ENCODE results near the gene AKR1A1. TPM values are rescaled to one million over a fixed set of nuclear protein-coding genes. Genes with fewer than 3 reads are reported as not detected.
A peak's percentile ranks its signal among the peaks of the same experiment; 100 is the strongest.
"Not testable (repeated sequence)": the region's sequence is repeated elsewhere in the genome, so short reads cannot be mapped to it uniquely, and the experiment has no call there.

AKR1A1 gene
- total RNA-seq, 1 experiment from 2014 or later: 195 TPM

DNA sequence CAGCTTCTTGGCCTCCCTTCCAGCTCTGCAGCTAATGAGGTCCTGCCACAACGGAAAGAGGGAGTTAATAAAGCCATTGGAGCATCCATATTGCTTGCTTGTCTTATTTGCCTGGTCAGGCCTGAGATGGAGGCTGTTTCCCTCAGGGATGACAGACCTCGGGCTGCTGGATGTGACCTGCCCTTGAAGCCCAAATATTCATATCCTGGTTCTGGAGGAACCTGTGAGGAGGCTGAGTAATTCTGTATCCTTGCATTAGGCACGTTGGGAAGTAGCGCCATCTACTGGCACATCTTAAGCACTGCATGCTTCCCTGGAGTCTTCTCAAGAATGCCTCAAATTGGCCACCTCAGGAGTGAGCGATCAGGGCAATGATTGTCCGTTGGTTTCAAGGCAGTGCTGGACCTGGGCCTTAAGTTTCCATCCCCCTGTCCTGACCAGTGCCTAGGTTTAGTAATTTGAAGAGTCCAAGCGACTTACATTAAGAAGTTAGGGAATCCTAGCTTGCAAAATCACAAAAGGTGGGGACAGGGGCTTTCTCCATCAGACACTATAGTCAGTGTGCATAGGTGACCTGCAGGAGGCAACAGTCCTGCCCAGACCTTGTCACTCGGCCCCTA lies 19.4 kb downstream of the AKR1A1 start:
- DNase-seq (ENCODE audit: low spot score): peak; percentile 73

DNA sequence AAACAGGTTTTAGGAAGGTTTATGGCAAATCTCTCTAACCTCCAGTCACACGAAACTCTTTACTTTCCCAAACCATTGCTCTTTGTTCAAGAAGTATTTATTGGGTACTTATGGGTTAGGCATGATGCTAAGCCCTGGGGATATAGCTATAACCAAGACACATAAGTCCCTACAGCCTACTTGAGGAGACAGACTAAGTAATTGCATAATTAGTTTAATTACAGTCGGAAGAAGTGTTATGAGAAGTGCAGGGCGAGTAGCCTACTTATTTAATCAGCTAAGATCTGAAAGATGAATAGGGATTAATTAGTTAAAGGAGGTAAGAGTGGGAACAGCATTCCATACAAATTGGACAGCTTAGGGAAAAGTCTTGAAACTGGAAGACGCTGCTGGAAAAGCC lies 20.0 kb downstream of the AKR1A1 start:
- DNase-seq (ENCODE audit: low spot score): no peak

DNA sequence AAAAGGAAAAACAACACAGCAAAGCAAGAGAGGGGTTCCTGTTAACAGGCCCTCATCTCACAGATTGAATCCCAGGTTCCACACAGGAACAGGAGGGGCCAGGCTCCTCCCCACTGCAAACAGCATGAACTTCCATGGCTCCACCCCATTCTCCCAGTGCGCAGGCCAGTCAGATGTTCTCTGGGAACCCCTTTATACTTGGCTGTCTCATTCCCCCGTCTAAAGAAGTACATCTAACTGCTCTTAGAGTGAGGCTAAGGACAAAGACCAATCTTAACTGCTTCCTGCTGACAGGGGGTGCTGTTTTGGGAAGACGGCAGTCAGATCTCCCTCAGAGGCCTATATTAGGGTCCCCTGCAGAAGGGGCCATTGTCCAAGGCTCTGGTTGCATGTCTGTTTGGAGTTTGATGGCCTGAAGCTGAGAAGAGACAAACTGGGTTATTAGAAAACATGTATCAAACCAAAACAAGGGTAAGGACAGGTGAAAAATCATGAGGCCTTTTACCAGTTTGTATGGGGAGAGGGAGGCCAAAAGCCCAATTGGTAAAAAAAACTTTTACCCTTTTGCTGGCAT lies 22.7 kb downstream of the AKR1A1 start:
- no peak for DNase-seq (ENCODE audit: low spot score)

DNA sequence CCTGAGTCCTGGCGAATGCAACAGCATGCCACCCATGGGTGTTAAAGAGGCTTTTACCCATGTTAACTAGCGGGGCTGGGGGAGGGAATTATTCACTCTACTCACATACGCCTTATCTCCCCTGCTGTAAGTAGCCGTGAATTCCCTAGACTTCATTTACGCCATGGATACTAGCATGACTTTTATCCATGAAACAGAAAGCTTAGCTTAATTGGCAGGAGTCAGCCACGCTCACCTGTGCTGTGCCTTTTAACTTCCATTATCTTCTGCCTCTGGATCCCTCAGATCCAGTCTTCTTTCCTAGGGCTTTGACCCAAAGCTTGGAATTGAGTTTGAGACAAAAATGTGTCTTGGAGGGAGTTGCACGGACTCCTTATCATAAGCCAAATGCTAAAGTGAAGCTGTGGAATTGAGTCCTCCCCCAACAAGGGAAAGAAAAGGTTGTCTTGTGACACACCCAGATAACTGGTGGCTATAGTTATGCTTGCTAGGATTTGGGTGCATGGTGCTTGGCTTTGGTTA lies 23.5 kb downstream of the AKR1A1 start:
- no peak for DNase-seq (ENCODE audit: low spot score)

DNA sequence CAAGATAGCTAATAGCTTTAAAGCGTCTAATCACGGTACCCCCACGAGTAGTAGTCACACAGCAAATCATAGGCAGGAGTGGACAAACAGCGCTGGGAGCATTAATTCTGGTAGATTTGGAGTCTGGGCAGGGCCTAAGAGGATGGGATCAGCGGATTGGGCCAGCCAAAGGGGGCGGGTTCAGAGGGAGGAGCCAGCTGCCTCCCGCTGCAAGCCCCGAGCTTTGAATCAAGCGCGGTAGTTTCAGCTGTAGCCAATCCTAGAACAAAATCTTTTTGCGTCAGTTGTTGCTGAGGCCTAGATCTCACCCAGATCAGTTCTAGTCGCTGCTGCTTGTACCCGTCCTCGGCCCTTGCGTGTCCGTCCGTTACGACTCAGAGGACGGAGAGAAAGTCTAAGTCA lies 32.6 kb downstream of the AKR1A1 start:
- DNase-seq (ENCODE audit: low spot score): peak; percentile 98

DNA sequence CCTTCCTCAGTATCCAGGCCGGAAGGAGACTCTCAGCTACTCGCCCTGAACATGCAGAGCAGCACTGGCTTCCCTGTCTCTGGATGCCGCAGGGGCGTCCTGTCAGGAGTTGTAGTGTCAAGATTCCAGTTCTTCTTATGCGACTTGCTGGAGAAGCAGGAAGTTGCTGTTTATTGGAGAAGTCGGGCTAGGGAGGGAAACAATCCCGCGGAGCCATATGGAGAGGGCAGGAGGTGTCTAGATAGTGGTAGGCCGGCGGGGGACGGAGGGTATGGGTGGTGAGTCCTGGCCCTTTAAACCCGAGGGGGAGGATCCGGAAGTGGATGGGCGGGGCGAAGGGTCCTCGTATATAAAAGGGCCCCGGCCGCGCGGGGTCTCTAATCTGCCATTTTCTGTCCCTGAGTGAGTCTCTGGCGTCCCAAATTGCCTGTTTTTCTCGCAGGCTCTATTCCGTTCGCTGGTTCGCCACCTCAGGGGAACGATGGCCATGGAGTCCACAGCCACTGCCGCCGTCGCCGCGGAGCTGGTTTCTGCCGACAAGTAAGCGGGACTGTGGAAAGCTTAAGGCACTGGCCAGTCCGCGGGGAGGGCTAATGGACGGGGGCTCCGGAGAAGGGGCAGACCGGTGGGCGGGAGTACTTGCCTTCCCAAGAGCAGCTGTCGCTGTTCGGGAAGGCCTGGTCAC lies 33.2 kb downstream of the AKR1A1 start, which contains the start of gene NASP:
Gene NASP, plus strand, starts transcription at position 376 of the 685 bp plus-strand sequence. Its CDS starts 106 bp downstream, at position 482.
- DNase-seq (ENCODE audit: low spot score): peak; percentile 70

DNA sequence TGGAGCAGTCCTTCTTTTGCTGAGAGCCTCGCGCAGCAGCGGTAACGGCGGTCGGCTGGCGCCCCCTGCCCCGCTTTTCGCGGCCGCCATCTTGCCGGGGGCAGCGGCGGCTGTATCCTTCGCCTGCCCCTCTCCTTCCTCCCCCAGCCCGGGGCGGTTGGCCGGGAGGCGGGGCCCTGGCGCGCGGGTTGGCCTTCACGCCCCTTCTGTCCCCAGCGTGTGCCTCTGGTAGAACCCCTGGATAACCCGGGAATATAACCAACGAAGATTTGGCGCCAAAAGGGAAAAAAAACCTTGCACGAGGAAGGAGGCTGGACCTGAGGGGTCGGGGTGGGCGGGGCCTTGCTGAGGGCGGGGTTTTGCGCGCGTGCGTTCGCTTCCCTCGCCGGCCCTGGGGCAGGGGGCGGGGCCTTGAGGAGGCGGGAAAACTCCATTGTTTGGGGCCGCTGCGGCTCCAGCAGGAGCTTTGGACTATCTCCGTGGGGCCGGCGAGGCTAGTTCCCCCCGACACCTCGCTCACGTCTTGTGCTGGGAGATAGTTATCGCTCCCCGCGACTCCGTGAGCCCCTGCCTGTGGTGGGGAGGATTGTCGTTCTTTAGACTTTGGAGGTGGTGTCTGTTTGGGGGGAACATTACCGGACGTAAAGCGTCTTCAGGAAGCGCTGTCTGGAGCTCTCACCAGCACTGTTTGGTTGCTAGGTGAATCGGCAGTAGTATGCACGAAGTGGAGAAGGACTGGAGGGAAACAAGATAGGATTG lies 33.9 kb downstream of the AKR1A1 start:
- peak; percentile 80 for DNase-seq (ENCODE audit: low spot score)

DNA sequence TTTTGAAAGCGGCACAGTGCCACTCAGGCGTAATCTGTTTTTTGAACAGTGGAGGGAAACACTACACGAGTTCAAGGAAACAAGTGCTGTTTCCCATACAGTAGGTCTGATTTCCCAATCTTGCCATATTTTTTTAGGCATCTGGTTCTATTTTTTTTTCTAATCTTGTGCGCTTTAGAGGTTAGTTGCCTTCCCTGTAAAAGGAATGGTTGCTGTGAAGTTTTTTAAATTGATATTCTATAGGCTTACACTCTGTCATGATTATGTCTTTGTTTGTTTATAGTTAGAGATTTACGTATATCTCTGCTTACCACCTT lies 34.4 kb downstream of the AKR1A1 start:
- DNase-seq (ENCODE audit: low spot score): no peak

DNA sequence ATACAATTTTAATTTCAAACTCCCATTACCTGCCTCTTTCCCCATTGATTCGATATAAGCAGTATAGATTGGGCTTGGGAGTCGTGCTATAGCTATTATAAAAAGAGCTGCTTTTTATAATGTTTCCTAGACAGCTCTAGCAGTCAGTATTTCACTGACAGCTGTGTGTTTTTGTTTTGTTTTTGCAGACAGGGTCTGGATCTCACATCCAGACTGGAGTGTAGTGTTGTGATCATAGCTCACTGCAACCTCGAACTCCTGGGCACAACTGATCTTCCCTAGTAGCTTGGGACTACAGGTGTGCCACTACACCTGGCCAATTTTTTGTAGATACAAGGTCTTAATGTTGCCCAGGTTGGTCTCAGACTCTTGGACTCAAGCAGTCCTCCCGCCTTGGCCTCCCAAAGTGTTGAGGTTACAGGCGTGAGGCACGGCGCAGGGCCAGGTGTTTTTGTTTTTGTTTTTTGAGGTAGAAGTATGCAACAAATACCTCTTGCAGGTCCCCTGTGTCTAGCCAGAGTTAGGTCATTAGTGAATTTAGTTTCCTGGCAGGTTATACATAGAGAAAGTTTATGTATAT lies 35.0 kb downstream of the AKR1A1 start:
- DNase-seq (ENCODE audit: low spot score): no peak

DNA sequence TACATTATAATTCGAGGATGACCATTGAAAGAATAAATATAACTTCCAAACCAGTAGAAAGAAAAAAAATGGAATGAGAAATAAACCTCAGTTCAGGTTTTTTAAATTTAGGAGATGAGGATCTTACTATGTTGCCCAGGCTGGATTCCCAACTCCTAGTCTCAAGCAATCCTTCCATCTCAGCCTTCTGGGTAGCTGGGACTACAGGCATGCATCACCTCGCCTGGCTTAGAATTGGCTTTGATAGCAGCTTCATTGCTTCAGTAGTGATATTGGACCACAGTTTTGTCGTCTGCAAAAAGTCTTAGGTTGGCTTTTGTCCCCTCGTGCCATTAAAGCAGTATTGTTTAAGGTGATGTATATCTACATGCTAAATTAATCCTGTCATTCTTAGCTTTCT lies 36.1 kb downstream of the AKR1A1 start:
- DNase-seq (ENCODE audit: low spot score): no peak

DNA sequence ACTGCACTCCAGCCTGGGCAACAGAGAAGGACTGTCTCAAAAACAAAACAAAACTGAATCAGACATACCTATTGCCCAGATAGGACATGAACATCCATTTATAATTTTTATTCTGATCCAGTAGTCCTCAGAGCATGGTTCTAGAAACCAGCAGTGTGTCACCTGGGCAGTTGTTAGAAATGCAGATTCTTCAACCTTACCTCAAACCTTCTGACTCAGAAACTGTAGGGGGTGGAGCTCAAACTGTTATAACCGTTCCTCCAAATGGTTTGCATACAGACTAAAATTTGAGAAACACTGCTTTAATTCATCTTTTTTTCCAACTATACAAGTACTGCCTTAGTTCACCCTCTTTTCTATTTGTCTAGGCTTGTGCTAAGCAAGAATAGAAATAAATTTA lies 39.2 kb downstream of the AKR1A1 start:
- DNase-seq (ENCODE audit: low spot score): no peak

DNA sequence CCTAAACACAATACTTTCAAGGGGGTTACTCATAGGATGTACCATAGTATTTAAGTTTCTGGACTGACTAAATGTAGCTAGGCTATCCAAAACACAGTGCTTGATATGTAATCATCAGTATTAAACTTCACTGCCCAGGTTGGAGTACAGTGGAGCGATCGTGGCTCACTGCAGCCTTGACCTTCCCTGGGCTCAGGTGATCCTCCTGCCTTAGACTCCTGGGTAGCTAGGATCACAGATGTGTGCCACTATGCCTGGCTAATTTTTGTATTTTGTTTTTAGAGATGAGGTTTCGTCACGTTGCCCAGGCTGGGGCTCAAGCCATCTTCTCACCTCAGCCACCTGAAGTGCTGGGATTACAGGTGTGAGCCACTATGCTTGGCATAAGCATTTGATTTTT lies 43.8 kb downstream of the AKR1A1 start:
- DNase-seq (ENCODE audit: low spot score): no peak

DNA sequence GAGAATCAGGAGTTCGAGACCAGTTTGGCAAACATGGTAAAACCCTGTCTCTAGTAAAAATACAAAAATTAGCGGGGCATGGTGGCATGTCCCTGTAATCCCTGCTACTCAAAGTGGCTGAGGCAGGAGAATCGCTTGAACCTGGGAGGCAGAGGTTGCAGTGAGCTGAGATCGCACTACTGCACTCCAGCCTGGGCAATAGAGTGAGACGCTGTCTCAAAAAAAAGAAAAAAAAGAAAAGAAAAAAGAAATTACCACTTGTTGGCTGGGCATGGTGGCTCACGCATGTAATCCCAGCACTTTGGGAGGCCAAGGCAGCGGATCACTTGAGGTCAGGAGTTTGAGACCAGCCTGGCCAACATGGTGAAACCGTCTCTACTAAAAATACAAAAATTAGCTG lies 46.1 kb downstream of the AKR1A1 start:
- not testable (repeated sequence) for DNase-seq (ENCODE audit: low spot score)

DNA sequence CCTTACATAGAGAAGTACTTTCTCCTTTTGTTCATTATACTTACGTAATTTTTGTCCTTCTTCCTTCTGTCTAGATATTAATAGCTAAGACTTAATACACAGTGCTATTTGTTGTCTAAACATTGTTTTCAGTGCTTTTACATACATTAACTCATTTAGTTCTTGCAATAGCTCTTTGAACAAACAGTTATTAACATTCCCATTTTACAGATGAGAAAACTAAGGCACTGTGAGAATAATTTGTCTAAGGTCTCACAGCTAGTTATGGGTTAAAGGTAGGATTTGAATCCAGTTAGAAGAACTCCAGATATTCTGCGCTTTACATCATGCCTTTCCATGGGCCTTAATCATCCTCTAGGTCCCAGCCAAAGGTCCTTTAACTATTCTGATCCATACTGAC lies 53.6 kb downstream of the AKR1A1 start:
- DNase-seq (ENCODE audit: low spot score): no peak

DNA sequence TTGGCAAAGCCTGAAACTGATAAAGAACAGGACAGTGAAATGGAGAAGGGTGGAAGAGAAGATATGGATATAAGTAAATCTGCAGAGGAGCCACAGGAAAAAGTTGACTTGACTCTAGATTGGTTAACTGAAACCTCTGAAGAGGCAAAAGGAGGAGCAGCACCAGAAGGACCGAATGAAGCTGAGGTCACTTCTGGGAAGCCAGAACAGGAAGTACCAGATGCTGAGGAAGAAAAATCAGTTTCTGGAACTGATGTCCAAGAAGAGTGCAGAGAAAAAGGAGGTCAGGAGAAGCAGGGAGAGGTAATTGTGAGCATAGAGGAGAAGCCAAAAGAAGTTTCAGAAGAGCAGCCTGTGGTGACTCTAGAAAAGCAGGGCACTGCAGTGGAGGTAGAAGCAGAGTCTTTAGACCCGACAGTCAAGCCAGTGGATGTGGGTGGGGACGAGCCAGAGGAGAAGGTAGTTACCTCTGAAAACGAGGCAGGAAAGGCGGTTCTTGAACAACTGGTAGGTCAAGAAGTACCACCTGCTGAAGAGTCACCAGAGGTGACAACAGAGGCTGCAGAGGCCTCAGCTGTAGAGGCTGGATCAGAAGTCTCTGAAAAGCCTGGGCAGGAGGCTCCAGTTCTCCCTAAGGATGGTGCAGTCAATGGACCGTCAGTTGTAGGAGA lies 56.9 kb downstream of the AKR1A1 start:
- no peak for DNase-seq (ENCODE audit: low spot score)

DNA sequence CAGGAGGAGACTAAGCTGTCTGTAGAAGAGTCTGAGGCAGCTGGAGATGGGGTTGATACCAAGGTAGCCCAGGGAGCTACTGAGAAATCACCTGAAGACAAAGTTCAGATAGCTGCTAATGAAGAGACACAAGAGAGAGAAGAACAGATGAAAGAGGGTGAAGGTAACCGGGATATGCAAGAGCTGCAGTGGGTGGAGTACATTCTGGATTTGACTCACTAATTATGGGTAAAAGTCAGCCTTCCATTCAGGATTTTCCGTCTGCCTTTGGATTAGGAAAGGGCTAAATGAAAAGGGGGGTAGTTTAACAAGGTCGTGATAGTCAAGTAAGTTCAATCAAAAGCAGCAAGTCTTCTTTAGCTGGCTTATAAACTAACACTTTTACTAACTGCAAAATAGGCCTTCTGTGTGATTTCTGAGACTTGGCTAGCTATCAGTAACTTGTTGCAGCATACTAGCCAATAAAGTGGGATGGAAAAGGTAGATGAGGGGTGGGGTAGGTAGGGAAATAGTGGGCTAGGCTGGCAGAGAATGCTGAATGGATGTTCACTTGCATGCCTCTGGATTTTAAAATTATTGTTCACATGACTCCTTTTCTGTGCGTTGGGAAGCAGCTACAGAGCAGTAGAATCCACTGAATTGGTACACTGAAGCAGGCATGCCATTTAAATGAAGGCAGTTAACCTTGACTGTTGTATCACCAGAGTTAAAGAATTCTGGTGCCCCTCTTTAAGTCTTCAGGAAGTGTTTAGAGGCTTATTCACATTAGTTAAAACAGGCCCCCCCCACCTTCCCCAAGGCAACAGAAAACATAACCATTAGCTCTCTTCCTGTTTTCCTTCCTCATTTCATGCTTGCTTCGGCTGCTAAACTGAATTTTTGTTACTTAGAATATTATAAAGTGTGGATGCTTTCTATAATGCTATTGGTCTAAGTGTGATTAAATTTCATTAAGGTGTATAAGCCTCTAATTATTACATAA lies 57.8 kb downstream of the AKR1A1 start:
- no peak for DNase-seq (ENCODE audit: low spot score)

DNA sequence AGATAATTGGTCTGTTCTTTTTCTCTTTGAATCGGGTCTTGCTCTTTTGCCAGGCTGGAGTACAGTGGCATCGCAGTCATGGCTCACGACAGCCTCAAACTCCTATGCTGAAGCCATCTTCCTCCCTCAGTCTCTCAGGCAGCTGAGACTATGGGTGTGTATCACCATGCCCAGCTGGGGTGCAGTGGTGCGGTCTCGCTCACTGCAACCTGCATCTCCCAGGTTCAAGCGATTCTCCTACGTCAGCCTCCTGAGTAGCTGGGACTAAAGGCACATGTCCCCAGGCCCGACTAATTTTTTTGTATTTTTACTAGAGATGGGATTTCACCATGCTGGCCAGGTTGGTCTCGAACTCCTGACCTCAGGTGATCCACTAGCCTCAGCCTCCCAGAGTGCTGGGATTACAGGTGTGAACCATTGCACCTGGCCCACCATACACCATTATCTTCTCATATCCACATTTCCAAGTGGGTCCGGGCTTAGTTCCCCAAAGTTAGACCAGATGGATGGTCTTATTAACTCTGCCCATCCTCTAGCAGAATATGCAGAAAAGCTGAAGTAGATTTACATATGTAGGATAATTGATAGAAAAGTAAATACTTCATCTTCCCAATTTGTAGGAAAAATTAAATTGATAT lies 60.1 kb downstream of the AKR1A1 start:
- no peak for DNase-seq (ENCODE audit: low spot score)

DNA sequence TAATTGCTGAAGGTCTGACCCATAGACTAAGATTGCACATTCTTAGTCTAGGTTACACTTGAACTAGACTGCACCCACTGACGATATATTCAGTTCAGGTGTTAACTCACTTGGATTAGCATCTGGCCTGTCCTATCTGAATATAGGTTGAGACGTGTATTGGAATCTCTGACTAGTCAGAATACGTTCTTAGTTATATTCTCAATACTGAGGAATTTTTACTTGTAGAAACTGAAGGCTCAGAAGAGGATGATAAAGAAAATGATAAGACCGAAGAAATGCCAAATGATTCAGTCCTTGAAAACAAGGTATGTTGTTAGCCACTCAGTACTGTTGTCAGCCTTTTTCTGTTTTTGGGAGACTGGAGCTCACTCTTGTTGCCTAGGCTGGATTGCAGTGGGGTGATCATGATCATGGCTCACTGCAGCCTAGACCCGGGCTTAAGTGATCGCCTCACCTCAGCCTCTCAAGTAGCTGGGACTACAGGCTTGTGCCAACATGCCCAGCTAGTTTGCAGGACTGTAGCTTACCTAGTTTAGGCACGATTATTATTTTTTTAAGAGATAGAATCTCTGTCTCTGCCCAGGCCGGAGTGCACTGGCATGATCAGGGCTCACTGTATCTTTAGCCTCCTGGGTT lies 62.4 kb downstream of the AKR1A1 start:
- no peak for DNase-seq (ENCODE audit: low spot score)

DNA sequence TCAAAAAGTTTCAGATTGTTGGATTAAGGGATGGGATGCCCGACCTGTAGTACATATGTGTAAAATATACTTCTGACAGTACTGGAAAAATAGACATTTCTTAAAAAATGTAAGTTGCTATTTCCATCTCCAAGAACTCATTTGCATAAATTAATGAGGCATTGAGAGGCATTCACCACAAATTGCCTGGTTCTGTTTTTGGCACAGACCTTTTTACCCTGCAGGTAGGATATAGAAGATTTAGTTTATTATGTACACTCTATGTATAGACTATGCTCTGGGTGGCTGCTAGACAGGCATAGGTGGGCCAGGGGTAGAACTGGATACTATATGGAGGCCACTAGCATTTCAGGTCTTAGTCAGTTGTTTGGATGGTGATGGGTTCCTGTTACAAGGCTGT lies 65.3 kb downstream of the AKR1A1 start:
- DNase-seq (ENCODE audit: low spot score): no peak
